Caco-2 (cell line): ENCODE results near the gene OR52B6. TPM values are rescaled to one million over a fixed set of nuclear protein-coding genes. Genes with fewer than 3 reads are reported as not detected.

Source experiments
- BruUV-seq: library from RNA; stranded (reverse); fragments of 400-500 nt; replicated peaks from 2 replicates; lab custom pipeline; 2021; lab: Mats Ljungman, UMichigan
- CTCF ChIA-PET: fragments of 300-600 bp; sonication (Branson Sonifier 250); formaldehyde crosslinking; loops from one replicate; lab custom pipeline; 2022; ENCODE audit warnings: antibody characterized with exemption; lab: Charles Lee
- POLR2A ChIA-PET: fragments of 300-600 bp; sonication (Branson Sonifier 250); formaldehyde crosslinking; loops from one replicate; lab custom pipeline; 2022; ENCODE audit warnings: antibody characterized with exemption; lab: Charles Lee
- DNase-seq, 2 experiments: peaks; one replicate each; pipeline versions ENCODE4 v3.0.0 to v3.0.0-alpha.2; 2020 to 2022
- H3K27me3 ChIP-seq: replicated peaks from 2 replicates; pipeline ENCODE4 v1.6.0; 2011; ENCODE audit warnings: low read length; ENCODE audit not compliant: control insufficient read depth, insufficient read depth
- H3K36me3 ChIP-seq: 2 replicates; pipeline ENCODE4 v1.5.1; 2011; ENCODE audit warnings: low read length; ENCODE audit not compliant: control insufficient read depth, insufficient read depth
- H3K4me1 ChIP-seq: fragments of 250-450 bp; sonication (Bioruptor Pico); 2 replicates; pipeline ENCODE4 v1.5.1; 2020; ENCODE audit warnings: mild to moderate bottlenecking
- H3K4me3 ChIP-seq: 2 replicates; pipeline ENCODE4 v1.5.1; 2011; ENCODE audit warnings: low read depth, mild to moderate bottlenecking, control low read depth, low read length
- H3K9me3 ChIP-seq: fragments of 250-450 bp; sonication (Bioruptor Pico); 2 replicates; pipeline ENCODE4 v1.5.1; 2020; ENCODE audit warnings: mild to moderate bottlenecking, moderate library complexity
- H3K27ac Mint-ChIP-seq: one replicate; pipeline ENCODE4 v1.8.0; 2022; ENCODE audit warnings: mixed read lengths; ENCODE audit not compliant: unreplicated experiment
- H3K27me3 Mint-ChIP-seq: one replicate; pipeline ENCODE4 v1.8.0; 2022; ENCODE audit warnings: mixed read lengths; ENCODE audit not compliant: insufficient read depth, unreplicated experiment
- H3K36me3 Mint-ChIP-seq: one replicate; pipeline ENCODE4 v1.8.0; 2022; ENCODE audit warnings: mild to moderate bottlenecking, mixed read lengths; ENCODE audit not compliant: insufficient read depth, unreplicated experiment
- H3K4me1 Mint-ChIP-seq: one replicate; pipeline ENCODE4 v1.8.0; 2022; ENCODE audit warnings: low read depth, mixed read lengths; ENCODE audit not compliant: unreplicated experiment
- H3K4me3 Mint-ChIP-seq: one replicate; pipeline ENCODE4 v1.8.0; 2022; ENCODE audit warnings: mild to moderate bottlenecking, moderate library complexity, mixed read lengths; ENCODE audit not compliant: unreplicated experiment
- H3K9me3 Mint-ChIP-seq: one replicate; pipeline ENCODE4 v1.8.0; 2022; ENCODE audit warnings: mixed read lengths; ENCODE audit not compliant: unreplicated experiment
- intact Hi-C: fragments of 100-400 bp; cut with micrococcal nuclease; formaldehyde crosslinking; loops from one replicate; pipeline ENCODE4 v1.10.0; 2022; ENCODE audit not compliant: unreplicated experiment
- total RNA-seq: library from RNA; stranded (reverse); gene quantifications from 2 replicates; pipeline ENCODE4 v1.2.3, GENCODE V29; 2022
- TF ChIP-seq, protein P1 (sequence below), 2 experiments: fragments of 200-600 bp in 1 of 2; IDR thresholded peaks; 1 replicate in 1 of 2; 2 replicates in 1 of 2; pipeline versions ENCODE4 v1.5.1 to v1.8.0; 2011 to 2022; ENCODE audit warnings: antibody characterized with exemption in 1 of 2, control low read depth in 1 of 2, inconsistent platforms in 1 of 2, low read depth in 1 of 2, low read length in 1 of 2, mild to moderate bottlenecking in 1 of 2, moderate library complexity in 1 of 2; ENCODE audit not compliant: insufficient read depth in 1 of 2, severe bottlenecking in 1 of 2, unreplicated experiment in 1 of 2

The OR52B6 gene
- total RNA-seq, 1 experiment from 2014 or later, result not detected

DNA sequence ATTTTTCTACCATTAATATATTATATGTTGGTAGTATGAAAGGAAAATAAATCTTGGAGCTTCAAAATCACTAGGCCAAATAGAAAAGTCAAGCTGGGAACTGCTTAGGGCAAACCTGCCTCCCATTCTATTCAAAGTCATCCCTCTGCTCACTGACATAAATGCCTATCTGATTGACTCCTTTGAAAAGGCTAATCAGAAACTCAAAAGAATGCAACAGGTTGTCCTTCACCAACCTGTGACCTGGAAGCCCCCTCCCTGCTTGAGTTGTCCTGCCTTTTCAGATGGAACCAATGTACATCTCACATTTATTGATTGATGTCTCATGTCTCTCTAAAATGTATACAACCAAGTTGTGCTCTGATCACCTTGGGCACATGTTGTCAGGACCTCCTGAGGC, 40.9 kb downstream of the OR52B6 start:
- H3K4me1 ChIP-seq, result peaks cover 70% of the 10 kb centered on the region
- intact Hi-C loops, result loop anchor here (2.0 kb wide), 1 partner anchor 21 kb away; no protein-coding TSS in a partner anchor
- CTCF ChIA-PET, result interaction anchor here (1.1 to 2.3 kb wide), 2 partner anchors 21 to 63 kb away, joined by 5 to 12 read pairs; partner anchors contain the start of gene TRIM5

DNA sequence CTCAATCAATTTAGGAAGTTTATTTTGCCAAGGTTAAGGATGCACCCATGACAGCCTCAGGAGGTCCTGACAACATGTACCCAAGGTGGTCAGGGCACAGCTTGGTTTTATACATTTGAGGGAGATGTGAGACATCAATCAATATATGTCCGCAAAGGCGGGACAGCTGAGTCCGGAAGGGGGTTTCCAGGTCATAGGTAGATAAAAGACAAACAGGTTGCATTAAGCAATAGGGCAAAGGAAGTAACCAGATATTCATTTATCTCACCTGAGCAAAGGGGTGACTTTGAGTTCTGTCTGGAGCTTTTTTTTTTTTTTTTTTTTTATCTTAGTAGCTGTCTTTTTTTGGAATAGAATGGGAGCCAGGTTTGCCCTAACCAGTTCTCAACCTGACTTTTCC, 42.1 kb downstream of the OR52B6 start:
- peak overlapping the region; percentile 3 for H3K4me3 Mint-ChIP-seq
- Histone ChIP-seq H3K4me1 (peaks cover 70% of the 10 kb centered on the region), H3K4me3 (no peak overlapping the region), H3K36me3 (no peaks in the 10 kb centered on the region), H3K27me3 (no peaks in the 10 kb centered on the region), H3K9me3 (no peaks in the 10 kb centered on the region)
- TF ChIP-seq, protein P1, sequence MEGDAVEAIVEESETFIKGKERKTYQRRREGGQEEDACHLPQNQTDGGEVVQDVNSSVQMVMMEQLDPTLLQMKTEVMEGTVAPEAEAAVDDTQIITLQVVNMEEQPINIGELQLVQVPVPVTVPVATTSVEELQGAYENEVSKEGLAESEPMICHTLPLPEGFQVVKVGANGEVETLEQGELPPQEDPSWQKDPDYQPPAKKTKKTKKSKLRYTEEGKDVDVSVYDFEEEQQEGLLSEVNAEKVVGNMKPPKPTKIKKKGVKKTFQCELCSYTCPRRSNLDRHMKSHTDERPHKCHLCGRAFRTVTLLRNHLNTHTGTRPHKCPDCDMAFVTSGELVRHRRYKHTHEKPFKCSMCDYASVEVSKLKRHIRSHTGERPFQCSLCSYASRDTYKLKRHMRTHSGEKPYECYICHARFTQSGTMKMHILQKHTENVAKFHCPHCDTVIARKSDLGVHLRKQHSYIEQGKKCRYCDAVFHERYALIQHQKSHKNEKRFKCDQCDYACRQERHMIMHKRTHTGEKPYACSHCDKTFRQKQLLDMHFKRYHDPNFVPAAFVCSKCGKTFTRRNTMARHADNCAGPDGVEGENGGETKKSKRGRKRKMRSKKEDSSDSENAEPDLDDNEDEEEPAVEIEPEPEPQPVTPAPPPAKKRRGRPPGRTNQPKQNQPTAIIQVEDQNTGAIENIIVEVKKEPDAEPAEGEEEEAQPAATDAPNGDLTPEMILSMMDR (IDR thresholded peaks at IDR 0.05; ENCODE audit: insufficient read depth in 1 of 2, low read depth in 1 of 2, low read length in 1 of 2, severe bottlenecking in 1 of 2, unreplicated experiment in 1 of 2), result no peak
- peaks cover 7% of the 10 kb centered on the region for H3K36me3 Mint-ChIP-seq
- no peaks in the 10 kb centered on the region for H3K9me3 Mint-ChIP-seq
- DNase-seq, result peak; percentile 34 to 57
- no peaks in the 10 kb centered on the region for H3K27me3 Mint-ChIP-seq
- peak overlapping the region; percentile 97 for H3K27ac Mint-ChIP-seq
- H3K4me1 Mint-ChIP-seq, result peaks cover 45% of the 10 kb centered on the region
- no TSS peak for BruUV-seq
- intact Hi-C loops, result no loop called here
- ChIA-PET POLR2A (interaction anchor here (0.6 kb wide), 1 partner anchor 1983 kb away, joined by 3 read pairs; no protein-coding TSS in a partner anchor), CTCF (interaction anchor here (0.6 kb wide), 1 partner anchor 61 kb away, joined by 6 read pairs; no protein-coding TSS in a partner anchor)

More for the DNA sequence above, 40.9 kb downstream of the OR52B6 start:
- BruUV-seq, result no TSS peak
- TF ChIP-seq, protein P1 (IDR thresholded peaks at IDR 0.05; ENCODE audit: insufficient read depth in 1 of 2, low read depth in 1 of 2, low read length in 1 of 2, severe bottlenecking in 1 of 2, unreplicated experiment in 1 of 2), result no peak
- Mint-ChIP-seq H3K4me3 (peak overlapping the region; percentile 70), H3K27ac (peak overlapping the region; percentile 97), H3K9me3 (no peaks in the 10 kb centered on the region), H3K36me3 (peaks cover 7% of the 10 kb centered on the region), H3K27me3 (no peaks in the 10 kb centered on the region), H3K4me1 (peaks cover 45% of the 10 kb centered on the region)
- H3K27me3 ChIP-seq, result no peaks in the 10 kb centered on the region
- no peak overlapping the region for H3K4me3 ChIP-seq
- POLR2A ChIA-PET, result interaction anchor here (0.5 to 1.0 kb wide), 2 partner anchors 63 to 769 kb away, joined by 3 to 6 read pairs; partner anchors contain the start of genes SMPD1 and TRIM5
- no peaks in the 10 kb centered on the region for H3K9me3 ChIP-seq
- no peak for DNase-seq
- H3K36me3 ChIP-seq, result no peaks in the 10 kb centered on the region

DNA sequence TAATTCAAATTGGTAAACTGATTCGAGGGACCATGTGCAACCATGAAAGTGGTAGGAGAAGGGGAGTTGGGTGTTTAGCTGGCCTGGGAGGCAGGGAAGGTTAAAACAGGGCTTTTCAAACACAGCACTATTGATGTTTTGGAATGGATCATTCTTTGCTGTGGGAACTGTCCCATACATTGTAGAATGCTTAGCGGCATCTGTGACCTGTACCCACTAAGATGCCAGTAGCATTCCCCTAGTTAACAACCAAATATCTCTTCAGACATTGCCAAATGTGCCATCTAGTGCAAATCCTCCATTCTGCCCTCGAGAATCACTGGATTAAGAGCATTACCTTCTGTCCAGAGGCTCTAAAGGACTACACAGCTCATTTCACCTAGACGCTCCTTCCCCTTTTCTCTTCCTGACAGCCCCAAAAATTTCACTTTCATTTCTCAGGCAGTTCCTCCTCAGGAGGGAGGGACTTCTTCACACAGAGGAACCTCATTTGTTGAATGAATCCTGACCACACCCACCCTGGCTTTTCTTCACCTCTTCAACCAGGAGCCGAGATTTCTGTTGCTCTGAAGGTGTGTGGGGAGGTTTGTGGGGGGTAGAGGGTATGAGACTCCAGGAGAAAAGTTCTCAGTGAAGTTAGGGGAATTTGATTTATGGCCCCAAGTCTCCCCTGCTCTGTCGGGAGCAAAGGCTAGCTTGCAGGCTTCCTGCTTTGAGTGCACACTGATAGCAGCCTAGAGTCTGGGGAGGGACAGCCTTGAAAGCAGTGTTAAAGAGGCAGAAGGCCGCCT, 44.0 kb downstream of the OR52B6 start, which contains the start of gene TRIM34:
TRIM34 (plus strand) TSS at position 513 of the 791 bp plus-strand sequence. CDS start 7,331 bp downstream, outside the sequence.
- BruUV-seq, result no TSS peak
- H3K4me1 ChIP-seq, result peaks cover 53% of the 10 kb centered on the region
- Mint-ChIP-seq H3K4me1 (peaks cover 38% of the 10 kb centered on the region), H3K36me3 (peaks cover 7% of the 10 kb centered on the region), H3K9me3 (no peaks in the 10 kb centered on the region), H3K27me3 (no peaks in the 10 kb centered on the region), H3K4me3 (peak within 1 kb of the TSS; percentile 75), H3K27ac (peak within 1 kb of the TSS; percentile 76)
- H3K9me3 ChIP-seq, result no peaks in the 10 kb centered on the region
- CTCF ChIA-PET, result no interaction called here
- TF ChIP-seq, protein P1 (IDR thresholded peaks at IDR 0.05; ENCODE audit: insufficient read depth in 1 of 2, low read depth in 1 of 2, low read length in 1 of 2, severe bottlenecking in 1 of 2, unreplicated experiment in 1 of 2), result no peak
- peak; percentile 70 to 76 for DNase-seq
- intact Hi-C loops, result no loop called here
- H3K4me3 ChIP-seq, result peak within 1 kb of the TSS; percentile 32
- POLR2A ChIA-PET, result no interaction called here
- H3K36me3 ChIP-seq, result no peaks in the 10 kb centered on the region
- H3K27me3 ChIP-seq, result no peaks in the 10 kb centered on the region
